Effector memory CD4-positive, alpha-beta T cell (primary cell): Measurements from ENCODE around the gene POMP.

Experiments used
- DNase-seq, 3 donors: peaks; one replicate each; pipeline ENCODE4 v3.0.0-alpha.2; 2020
- H3K27ac ChIP-seq: 2 replicates; pipeline ENCODE4 v1.7.0; 2013; ENCODE audit warnings: mild to moderate bottlenecking, low read length, moderate library complexity; ENCODE audit not compliant: insufficient read depth, poor library complexity, severe bottlenecking
- H3K27me3 ChIP-seq: replicated peaks from 2 replicates; pipeline ENCODE4 v1.7.0; 2013; ENCODE audit warnings: mild to moderate bottlenecking, low read length; ENCODE audit not compliant: insufficient read depth, control insufficient read depth, poor library complexity, severe bottlenecking
- H3K36me3 ChIP-seq: 2 replicates; pipeline ENCODE4 v1.7.0; 2013; ENCODE audit warnings: mild to moderate bottlenecking, low read length, moderate library complexity; ENCODE audit not compliant: control insufficient read depth, insufficient read depth
- H3K4me1 ChIP-seq: 2 replicates; pipeline ENCODE4 v1.7.0; 2013; ENCODE audit warnings: low read length, mild to moderate bottlenecking; ENCODE audit not compliant: control insufficient read depth, insufficient read depth, poor library complexity, severe bottlenecking
- H3K4me3 ChIP-seq: 2 replicates; pipeline ENCODE4 v1.7.0; 2013; ENCODE audit warnings: low read length, low read depth, mild to moderate bottlenecking; ENCODE audit not compliant: insufficient read depth, poor library complexity, severe bottlenecking
- H3K9me3 ChIP-seq: 2 replicates; pipeline ENCODE4 v1.7.0; 2013; ENCODE audit warnings: mild to moderate bottlenecking, low read length, moderate library complexity; ENCODE audit not compliant: control insufficient read depth
- total RNA-seq, 3 donors: gene quantifications; one replicate each; lab custom pipeline; 2026; lab: John Stamatoyannopoulos, UW

The POMP gene, protein sequence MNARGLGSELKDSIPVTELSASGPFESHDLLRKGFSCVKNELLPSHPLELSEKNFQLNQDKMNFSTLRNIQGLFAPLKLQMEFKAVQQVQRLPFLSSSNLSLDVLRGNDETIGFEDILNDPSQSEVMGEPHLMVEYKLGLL
- total RNA-seq = 41.8 to 53.4 (median 49.9) reads per million in 3 donors

DNA sequence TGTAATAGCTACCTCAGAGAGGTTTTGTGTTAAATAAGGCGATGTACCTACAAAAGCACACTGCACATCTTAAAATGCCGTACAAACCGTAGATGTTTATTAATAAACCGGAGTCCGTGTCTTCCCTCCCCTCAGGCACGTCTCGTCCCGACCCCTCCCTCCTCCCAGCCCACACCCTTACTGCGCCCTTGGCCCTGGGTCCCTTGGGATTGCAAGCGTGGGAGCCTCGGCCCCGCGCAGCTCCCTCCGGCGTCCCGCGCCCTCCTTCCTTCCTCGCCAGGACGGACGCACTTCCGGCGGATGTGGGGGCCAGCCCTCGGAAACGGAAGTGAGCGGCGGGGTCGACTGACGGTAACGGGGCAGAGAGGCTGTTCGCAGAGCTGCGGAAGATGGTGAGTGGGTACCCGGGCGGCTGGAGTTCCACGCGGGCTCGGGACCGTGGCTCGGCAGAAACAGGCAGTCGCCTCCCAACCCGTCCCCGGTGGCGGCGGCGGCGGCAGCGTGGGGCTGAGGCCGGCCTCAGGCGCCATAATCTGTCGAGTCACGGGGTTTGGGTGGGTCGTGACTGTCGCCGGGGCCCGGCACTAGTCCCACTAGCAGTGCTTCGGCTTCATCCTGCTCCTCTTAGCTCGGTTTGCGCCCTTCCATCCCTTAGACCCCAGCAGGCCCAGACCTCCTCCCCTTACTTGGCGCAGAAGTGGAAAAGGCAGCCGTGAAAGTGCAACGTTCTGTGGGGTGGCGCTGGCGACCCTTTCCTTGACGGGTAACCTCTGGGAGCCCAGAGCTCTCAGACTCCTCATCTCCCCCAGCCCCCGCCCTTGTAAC lies at the start of gene POMP:
TSS of gene POMP (plus strand) at position 335 of the 825 bp plus-strand sequence. CDS start at position 390, 55 bp downstream.
- peak; percentile 87 to 89 (median 87) for DNase-seq
- Histone ChIP-seq H3K27me3 (no peaks in the 10 kb centered on the region), H3K4me3 (peak within 1 kb of the TSS; percentile 92)

DNA sequence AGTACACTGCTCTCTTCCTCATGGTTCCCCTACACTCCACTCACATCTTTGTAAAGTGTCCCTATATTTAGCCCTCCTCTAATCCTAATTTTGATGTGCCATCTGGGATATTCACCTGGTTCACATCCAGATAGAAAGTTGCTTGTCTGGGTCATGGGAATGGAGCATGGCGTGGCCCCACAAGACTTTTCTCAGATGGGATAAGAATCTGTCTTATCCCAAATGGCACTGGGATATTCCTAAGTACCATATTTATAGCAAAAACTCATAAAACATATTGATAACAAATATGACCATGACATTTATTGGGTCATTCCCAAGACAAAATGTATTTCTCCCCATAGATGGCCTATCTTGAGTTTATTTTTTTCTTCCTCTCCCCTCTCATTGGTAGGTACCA lies 49.5 kb upstream of the POMP start:
- Histone ChIP-seq H3K36me3 (no peaks in the 10 kb centered on the region), H3K4me1 (peaks cover 10% of the 10 kb centered on the region), H3K4me3 (no peak overlapping the region), H3K9me3 (no peaks in the 10 kb centered on the region), H3K27ac (no peak overlapping the region), H3K27me3 (no peaks in the 10 kb centered on the region)
- DNase-seq = no peak

More for the DNA sequence above, at the start of gene POMP:
- H3K36me3 ChIP-seq = peaks cover 9% of the 10 kb centered on the region
- peak within 1 kb of the TSS; percentile 94 for H3K27ac ChIP-seq
- H3K4me1 ChIP-seq = peaks cover 17% of the 10 kb centered on the region
- H3K9me3 ChIP-seq = no peaks in the 10 kb centered on the region

DNA sequence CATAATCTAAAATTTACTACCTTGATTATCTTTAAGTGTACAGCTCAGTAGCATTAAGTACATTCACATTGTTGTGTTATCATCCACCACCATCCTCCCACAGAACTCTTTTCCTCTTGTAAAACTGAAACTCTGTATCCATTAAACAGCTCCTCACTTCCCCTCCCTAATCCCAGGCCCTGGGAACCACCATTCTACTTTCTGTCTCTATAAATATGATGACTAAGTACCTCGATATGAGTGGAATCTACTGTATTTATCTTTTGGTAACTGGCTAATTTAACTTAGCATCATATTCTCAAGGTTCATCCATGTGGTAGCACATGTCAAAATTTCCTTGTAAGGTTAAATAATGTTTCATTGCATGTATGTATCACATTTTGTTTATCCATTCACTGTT lies 49.0 kb upstream of the POMP start:
- Histone ChIP-seq H3K4me1 (peaks cover 10% of the 10 kb centered on the region), H3K27ac (no peak overlapping the region)
- no peak for DNase-seq

DNA sequence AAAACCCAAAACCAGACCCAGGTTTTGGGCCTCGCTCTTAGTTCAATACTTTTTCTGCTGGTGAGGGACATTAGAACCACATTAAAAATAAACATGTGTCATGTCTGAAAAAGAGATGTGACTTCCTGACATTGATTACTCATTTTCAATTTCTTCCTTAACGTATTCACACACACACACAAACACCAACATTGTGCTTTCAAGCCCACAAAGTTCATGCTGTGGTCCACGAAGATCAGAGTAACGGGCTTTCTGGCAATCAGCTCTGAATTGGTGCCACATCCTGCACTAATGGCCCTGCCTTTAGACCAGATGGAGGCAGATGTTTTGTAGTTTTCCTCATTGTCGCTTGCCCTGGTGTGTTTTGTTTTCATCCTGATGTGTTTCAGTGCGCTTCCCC lies 47.9 kb upstream of the POMP start:
- no peaks in the 10 kb centered on the region for H3K9me3 ChIP-seq
- H3K4me1 ChIP-seq = peaks cover 10% of the 10 kb centered on the region
- no peak overlapping the region for H3K4me3 ChIP-seq
- H3K27ac ChIP-seq = no peak overlapping the region
- H3K27me3 ChIP-seq = no peaks in the 10 kb centered on the region
- no peaks in the 10 kb centered on the region for H3K36me3 ChIP-seq
- no peak for DNase-seq

More for the DNA sequence above, 49.0 kb upstream of the POMP start:
- H3K9me3 ChIP-seq = no peaks in the 10 kb centered on the region
- H3K36me3 ChIP-seq = no peaks in the 10 kb centered on the region
- no peaks in the 10 kb centered on the region for H3K27me3 ChIP-seq
- no peak overlapping the region for H3K4me3 ChIP-seq

DNA sequence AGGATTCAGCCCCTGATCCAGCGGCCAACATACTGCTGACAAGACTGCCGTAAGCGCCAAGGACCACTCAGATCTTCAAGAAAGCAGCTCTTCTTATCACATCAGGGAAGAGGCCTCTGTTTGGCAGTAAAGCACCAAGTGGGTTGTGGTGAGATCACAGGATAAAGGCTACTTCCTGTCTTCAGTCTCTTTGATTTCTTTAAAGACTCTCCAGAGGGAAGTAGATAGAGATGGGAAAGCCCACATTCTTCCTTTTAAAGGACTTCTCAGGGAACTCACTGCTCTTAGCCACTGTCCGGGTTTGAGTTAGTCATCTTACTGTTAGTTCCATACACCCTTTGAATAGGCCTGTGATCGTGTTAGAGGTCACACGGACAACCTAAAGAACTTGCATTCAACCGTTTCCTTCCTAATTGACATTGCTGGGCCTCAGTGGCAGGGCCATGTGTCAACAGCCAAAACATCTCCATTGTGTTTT lies 47.2 kb upstream of the POMP start:
- H3K4me3 ChIP-seq = no peak overlapping the region
- peak in 1 of 3 donors; percentile 10 for DNase-seq
- H3K36me3 ChIP-seq = no peaks in the 10 kb centered on the region
- H3K4me1 ChIP-seq = peaks cover 10% of the 10 kb centered on the region
- no peaks in the 10 kb centered on the region for H3K9me3 ChIP-seq
- no peaks in the 10 kb centered on the region for H3K27me3 ChIP-seq
- H3K27ac ChIP-seq = no peak overlapping the region

DNA sequence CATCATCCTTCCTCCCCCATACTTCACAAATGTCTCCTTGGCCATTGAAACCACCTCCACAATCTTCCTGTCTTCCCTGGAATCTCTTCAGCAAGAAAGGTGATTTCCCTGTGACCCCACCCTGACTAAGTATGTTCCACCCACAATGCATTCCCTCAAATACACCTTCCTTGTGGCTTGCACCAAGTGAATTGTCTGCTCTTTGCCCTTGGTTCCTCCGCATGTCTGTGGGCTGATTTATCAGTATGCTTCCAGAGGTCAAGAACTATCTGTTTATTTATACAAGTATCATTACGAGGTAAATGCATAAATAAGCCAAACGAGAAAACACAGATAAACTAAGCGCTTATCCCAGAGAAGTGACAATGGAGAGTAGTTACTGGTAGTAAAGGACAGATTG lies 45.4 kb upstream of the POMP start:
- no peak overlapping the region for H3K4me3 ChIP-seq
- H3K36me3 ChIP-seq = no peaks in the 10 kb centered on the region
- no peak overlapping the region for H3K27ac ChIP-seq
- H3K27me3 ChIP-seq = no peaks in the 10 kb centered on the region
- no peak for DNase-seq
- H3K4me1 ChIP-seq = peaks cover 10% of the 10 kb centered on the region
- H3K9me3 ChIP-seq = no peaks in the 10 kb centered on the region

DNA sequence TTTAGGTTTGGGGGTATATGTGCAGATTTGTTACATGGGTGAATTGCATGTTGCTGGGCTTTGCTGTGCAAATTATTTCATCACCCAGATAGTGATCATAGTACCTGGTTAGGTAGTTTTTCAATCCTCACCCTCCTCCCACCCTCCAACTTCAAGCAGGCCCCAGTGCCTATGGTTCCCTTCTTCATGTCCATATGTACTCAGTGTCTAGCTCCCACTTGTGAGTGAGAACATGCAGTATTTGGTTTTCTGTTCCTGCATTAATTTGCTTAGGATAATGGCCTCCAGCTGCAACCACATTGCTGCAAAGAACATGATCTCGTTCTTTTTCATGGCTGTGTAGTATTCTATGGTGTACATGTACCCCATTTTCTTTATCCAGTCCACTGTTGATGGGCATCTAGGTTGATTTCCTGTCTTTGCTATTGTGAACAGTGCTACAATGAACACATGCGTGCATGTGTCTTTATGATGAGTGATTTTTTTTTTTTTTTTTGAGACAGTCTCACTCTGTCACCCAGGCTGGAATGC lies 42.9 kb upstream of the POMP start:
- no peaks in the 10 kb centered on the region for H3K27me3 ChIP-seq
- no peak overlapping the region for H3K27ac ChIP-seq
- peaks cover 10% of the 10 kb centered on the region for H3K4me1 ChIP-seq
- H3K4me3 ChIP-seq = no peak overlapping the region
- no peaks in the 10 kb centered on the region for H3K9me3 ChIP-seq
- H3K36me3 ChIP-seq = no peaks in the 10 kb centered on the region
- DNase-seq = no peak

DNA sequence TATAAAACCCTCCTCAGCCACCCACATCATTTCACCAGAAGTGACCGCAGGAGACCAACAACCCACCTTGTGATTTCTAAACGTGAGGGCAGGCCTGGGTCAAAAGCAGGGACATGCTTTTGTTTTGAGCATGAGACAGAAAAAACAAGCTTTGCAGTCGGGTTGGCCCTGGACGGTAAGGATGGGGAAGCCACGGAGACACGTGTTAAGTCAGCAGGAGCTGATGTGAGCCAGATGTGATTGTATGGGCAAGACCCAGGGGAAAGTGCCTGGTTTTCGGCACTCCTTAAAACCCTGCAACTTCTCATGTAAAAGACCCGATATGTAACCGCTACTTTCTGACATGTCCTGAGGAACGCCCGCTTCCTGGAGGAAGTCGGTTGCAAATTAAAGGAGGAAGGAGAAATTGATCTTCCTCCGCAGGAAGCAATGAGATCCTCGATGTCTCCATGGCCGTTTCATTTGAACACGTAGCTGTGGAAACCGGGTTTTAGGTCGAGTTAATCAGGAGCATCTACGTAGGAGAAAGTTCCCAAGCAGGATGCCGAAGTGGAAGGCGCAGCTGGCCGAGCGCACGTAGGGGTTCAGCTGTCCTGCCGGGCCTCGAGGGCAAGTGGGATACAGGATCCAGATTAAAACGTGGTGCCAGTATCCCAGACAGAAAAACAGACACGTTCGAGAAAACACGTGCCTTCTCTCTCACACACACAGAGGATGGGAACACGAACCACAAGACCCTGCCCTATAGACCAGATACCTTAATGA lies 40.5 kb upstream of the POMP start:
- Histone ChIP-seq H3K27me3 (no peaks in the 10 kb centered on the region), H3K4me3 (no peak overlapping the region), H3K27ac (no peak overlapping the region), H3K4me1 (no peaks in the 10 kb centered on the region), H3K36me3 (no peaks in the 10 kb centered on the region), H3K9me3 (no peaks in the 10 kb centered on the region)
- DNase-seq = no peak

DNA sequence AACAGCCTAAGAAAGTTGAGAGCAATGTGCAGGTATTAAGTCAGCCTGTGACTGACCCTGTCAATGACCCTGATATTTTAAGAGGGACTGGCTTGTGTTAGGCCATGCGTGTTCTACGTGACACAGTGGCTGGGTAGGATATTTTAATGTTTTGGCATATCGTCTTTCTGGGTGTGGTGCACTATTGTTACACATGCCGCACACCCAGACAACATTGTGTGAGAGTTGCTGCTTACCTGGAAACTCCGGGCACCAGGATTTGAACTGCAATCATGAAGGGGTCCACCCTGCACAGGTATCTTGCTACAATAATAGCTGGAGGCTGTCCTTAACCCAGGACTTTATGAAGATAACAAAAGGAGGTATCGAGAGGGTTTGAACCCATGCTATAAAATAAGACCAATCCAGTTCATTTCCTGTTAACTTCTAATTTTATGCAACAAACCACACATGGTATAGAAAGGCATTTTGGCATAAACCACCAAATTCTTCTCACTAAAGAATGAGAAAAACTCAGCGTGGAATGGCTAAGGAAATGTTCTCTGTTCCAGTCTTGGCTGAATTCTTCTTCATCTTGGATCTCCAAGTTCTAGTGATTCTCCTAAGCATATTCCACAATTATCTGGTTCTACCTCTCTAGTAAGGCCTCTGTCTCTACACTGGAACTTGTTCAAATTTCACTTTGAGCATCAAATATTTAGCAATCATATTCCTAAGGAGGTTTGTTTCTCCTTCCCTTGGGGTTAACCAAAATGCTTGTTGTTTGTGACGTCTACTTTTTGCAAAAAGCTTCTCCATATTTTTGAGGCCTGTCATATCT lies 38.7 kb upstream of the POMP start:
- H3K27me3 ChIP-seq = no peaks in the 10 kb centered on the region
- H3K4me1 ChIP-seq = no peaks in the 10 kb centered on the region
- no peaks in the 10 kb centered on the region for H3K36me3 ChIP-seq
- H3K27ac ChIP-seq = no peak overlapping the region
- H3K9me3 ChIP-seq = no peaks in the 10 kb centered on the region
- DNase-seq = no peak
- H3K4me3 ChIP-seq = no peak overlapping the region
